Spleen (tissue), 11 donors: ENCODE measurements around the gene ZNF473. TPM values are rescaled to one million over a fixed set of nuclear protein-coding genes. Genes with fewer than 3 reads are reported as not detected.

Experiments used
- DNase-seq: peaks from one replicate; pipeline ENCODE4 v3.0.0-alpha.2; 2020
- H3K27ac ChIP-seq, 8 donors: fragments of 200-600 bp; sonication (generic) in 7 of 8; 1 replicate in 4 of 8; 2 replicates in 4 of 8; pipeline versions ENCODE4 v1.5.0 to v1.8.0; 2016 to 2021; ENCODE audit warnings: inconsistent platforms in 4 of 8, mild to moderate bottlenecking in 4 of 8, moderate library complexity in 1 of 8
- H3K27me3 ChIP-seq, 7 donors: fragments of 200-600 bp; sonication (generic) in 6 of 7; replicated peaks in 1 of 7; 1 replicate in 4 of 7; 2 replicates in 3 of 7; pipeline versions ENCODE4 v1.5.0 to v1.8.0; 2016 to 2021; ENCODE audit warnings: inconsistent platforms in 3 of 7, mild to moderate bottlenecking in 1 of 7
- H3K36me3 ChIP-seq, 6 donors: fragments of 200-600 bp; sonication (generic) in 5 of 6; 1 replicate in 4 of 6; 2 replicates in 2 of 6; pipeline versions ENCODE4 v1.5.0 to v1.8.0; 2016 to 2021; ENCODE audit warnings: inconsistent platforms in 2 of 6
- H3K4me1 ChIP-seq, 6 donors: fragments of 200-600 bp; sonication (generic) in 5 of 6; 1 replicate in 3 of 6; 2 replicates in 3 of 6; pipeline versions ENCODE4 v1.5.0 to v1.8.0; 2016 to 2021; ENCODE audit warnings: inconsistent platforms in 3 of 6
- H3K4me3 ChIP-seq, 8 donors: fragments of 200-600 bp; sonication (generic) in 7 of 8; 1 replicate in 4 of 8; 2 replicates in 4 of 8; pipeline versions ENCODE4 v1.5.0 to v1.8.0; 2016 to 2021; ENCODE audit warnings: inconsistent platforms in 4 of 8, mild to moderate bottlenecking in 4 of 8, moderate library complexity in 2 of 8
- H3K9me3 ChIP-seq, 8 donors: fragments of 200-600 bp; sonication (generic) in 7 of 8; 1 replicate in 4 of 8; 2 replicates in 4 of 8; pipeline versions ENCODE4 v1.5.0 to v1.8.0; 2016 to 2021; ENCODE audit warnings: inconsistent platforms in 4 of 8
- POLR2A ChIP-seq, 3 donors: fragments of 450-650 bp; IDR thresholded peaks; one replicate each; pipeline ENCODE4 v1.5.1; 2017; ENCODE audit warnings: antibody characterized with exemption in 3 of 3, mild to moderate bottlenecking in 1 of 3
- POLR2AphosphoS5 ChIP-seq, 3 donors: sonication (generic); formaldehyde crosslinking; IDR thresholded peaks; one replicate each; pipeline ENCODE4 v1.5.1; 2017; ENCODE audit warnings: antibody characterized with exemption in 3 of 3
- WGBS, 5 donors: extraction: QIAGEN DNeasy Blood & Tissue Kit in 3 of 5; methylation state at CpG; one replicate each; pipeline versions ENCODE4 v1.1.5 to v1.1.7; 2013 to 2018; 5-methylcytosine and 5-hydroxymethylcytosine counted together
- intact Hi-C: fragments of 100-400 bp; cut with DNase I; formaldehyde crosslinking; loops from one replicate; pipeline ENCODE4 v1.15.0; 2023; ENCODE audit warnings: low total_unique reads
- polyA plus RNA-seq, 3 donors: library from polyadenylated mRNA; stranded (reverse); fragments of 200-250 nt; gene quantifications; one replicate each; pipeline ENCODE4 v1.2.1, GENCODE V29; 2013
- total RNA-seq, 7 donors: library from RNA; depleted of rRNA in 3 of 7; stranded (reverse); fragments of >200 nt in 3 of 7; fragmentation: NEBNext Ultra II Directional in 4 of 7; extraction: Animal tissue kit (Norgen Biotek cat#: 25700) in 4 of 7; gene quantifications; one replicate each; pipeline versions ENCODE4 v1.1.0 to v1.2.1, GENCODE V29; 2016 to 2021
- TF ChIP-seq, protein P1 (sequence below), 11 experiments: fragments of 200-600 bp in 7 of 11; fragments of 450-650 bp in 4 of 11; sonication (generic) in 4 of 11; IDR thresholded peaks in 8 of 11; conservative IDR thresholded peaks in 3 of 11; 1 replicate in 7 of 11; 2 replicates in 4 of 11; pipeline versions ENCODE4 v1.4.0 to v1.8.0; 2016 to 2021; ENCODE audit warnings: antibody characterized with exemption in 11 of 11, inconsistent platforms in 4 of 11, mild to moderate bottlenecking in 1 of 11
- donor health status: healthy with polysubstance abuse.
- donor health status: DM: no; HTN: no; CAD: no; lungs with moderate emphysema.
- donor health status: DM: no; HTN: no; CAD: no.
- donor health status: Bipolar disorder and iron deficiency.
- donor health status: healthy.
- donor health status: DM: no; HTN: no; CAD: no.
- donor health status: DM: yes; HTN: yes; CAD: no.

ZNF473 gene
- total and polyA plus RNA-seq, 10 donors: 2.4 to 24.2 (median 17.0) TPM

DNA sequence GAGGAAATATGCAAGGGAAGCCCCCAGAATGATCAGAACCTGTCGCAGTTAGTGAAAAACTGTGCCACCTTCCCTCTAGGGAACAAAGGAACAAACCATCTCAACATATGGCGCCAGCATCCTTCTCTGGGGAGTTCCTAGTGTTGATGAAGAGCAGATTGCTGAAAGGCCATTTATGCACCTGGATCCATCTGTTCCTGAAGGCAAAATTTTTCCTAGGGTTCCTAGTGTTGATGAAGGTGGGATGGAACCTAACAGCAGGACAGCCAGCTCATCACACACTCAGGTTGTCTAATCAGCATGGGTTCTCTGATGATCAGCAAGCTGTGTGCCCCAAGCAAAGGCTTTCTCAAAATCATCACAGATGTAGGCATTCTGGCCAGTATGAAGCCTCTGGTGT, 32.6 kb downstream of the ZNF473 start:
- H3K4me1 ChIP-seq: no peaks in the 10 kb centered on the region
- no peak overlapping the region for H3K4me3 ChIP-seq
- peaks cover 7 to 46% (median 33%) of the 10 kb centered on the region in 8 donors for H3K9me3 ChIP-seq
- intact Hi-C loops: no loop called here
- WGBS, 5 donors: 80 to 90% (median 82%) methylated on average over 2 of the region's 2 CpGs
- no peaks in the 10 kb centered on the region for H3K36me3 ChIP-seq
- H3K27ac ChIP-seq: no peak overlapping the region
- TF ChIP-seq POLR2A (IDR thresholded peaks at IDR 0.05) (no peak), POLR2AphosphoS5 (IDR thresholded peaks at IDR 0.05) (no peak)
- TF ChIP-seq, protein P1, sequence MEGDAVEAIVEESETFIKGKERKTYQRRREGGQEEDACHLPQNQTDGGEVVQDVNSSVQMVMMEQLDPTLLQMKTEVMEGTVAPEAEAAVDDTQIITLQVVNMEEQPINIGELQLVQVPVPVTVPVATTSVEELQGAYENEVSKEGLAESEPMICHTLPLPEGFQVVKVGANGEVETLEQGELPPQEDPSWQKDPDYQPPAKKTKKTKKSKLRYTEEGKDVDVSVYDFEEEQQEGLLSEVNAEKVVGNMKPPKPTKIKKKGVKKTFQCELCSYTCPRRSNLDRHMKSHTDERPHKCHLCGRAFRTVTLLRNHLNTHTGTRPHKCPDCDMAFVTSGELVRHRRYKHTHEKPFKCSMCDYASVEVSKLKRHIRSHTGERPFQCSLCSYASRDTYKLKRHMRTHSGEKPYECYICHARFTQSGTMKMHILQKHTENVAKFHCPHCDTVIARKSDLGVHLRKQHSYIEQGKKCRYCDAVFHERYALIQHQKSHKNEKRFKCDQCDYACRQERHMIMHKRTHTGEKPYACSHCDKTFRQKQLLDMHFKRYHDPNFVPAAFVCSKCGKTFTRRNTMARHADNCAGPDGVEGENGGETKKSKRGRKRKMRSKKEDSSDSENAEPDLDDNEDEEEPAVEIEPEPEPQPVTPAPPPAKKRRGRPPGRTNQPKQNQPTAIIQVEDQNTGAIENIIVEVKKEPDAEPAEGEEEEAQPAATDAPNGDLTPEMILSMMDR (IDR thresholded peaks at IDR 0.05 in 8 of 11, conservative IDR thresholded peaks at IDR 0.05 in 3 of 11): no peak
- no peaks in the 10 kb centered on the region for H3K27me3 ChIP-seq
- DNase-seq: no peak

DNA sequence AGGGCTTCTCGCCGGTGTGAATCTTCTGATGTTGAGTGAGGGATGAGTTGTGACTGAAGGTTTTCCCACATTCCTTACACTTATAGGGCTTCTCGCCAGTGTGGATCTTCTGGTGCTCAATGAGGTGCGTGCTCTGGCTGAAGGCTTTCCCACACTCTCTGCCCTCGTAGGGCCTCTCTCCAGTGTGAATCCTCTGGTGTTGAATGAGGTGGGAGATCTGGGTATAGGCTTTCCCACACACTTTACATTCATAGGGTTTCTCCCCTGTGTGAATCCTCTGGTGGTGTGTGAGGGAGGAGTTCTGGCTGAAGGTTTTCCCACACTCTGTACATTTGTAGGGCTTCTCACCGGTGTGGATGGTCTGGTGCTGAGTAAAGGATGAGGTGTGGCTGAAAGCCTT, 33.2 kb downstream of the ZNF473 start:
- H3K9me3 ChIP-seq: peaks cover 7 to 46% (median 33%) of the 10 kb centered on the region in 8 donors
- no peak overlapping the region for H3K27ac ChIP-seq
- H3K4me1 ChIP-seq: no peaks in the 10 kb centered on the region
- no peak for TF ChIP-seq POLR2AphosphoS5 (IDR thresholded peaks at IDR 0.05)
- TF ChIP-seq, protein P1 (IDR thresholded peaks at IDR 0.05 in 8 of 11, conservative IDR thresholded peaks at IDR 0.05 in 3 of 11): no peak
- TF ChIP-seq POLR2A (IDR thresholded peaks at IDR 0.05): no peak
- intact Hi-C loops: no loop called here
- WGBS, 5 donors: 75 to 92% (median 84%) methylated on average over 6 of the region's 6 CpGs
- H3K27me3 ChIP-seq: no peaks in the 10 kb centered on the region
- H3K36me3 ChIP-seq: no peaks in the 10 kb centered on the region
- no peak for DNase-seq
- H3K4me3 ChIP-seq: no peak overlapping the region

DNA sequence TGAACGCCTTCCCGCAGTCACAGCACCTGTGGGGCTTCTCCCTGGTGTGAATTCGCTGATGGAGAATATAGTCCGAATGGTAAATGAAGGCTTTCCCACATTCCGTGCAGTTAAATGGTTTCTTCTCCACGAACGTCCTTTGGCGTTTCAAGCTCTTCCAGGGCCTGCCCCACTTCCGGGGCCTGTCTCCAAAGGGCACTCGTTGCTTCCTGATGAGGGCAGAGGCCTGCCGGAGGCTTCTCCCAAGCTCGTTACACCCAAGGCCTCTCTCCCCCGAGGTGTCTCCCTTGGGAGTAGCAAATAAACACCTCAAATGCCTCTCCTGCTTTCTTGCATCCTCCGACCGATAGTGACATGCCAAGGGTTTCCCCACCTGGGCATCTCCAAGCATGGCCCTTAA, 34.3 kb downstream of the ZNF473 start:
- H3K36me3 ChIP-seq: no peaks in the 10 kb centered on the region
- DNase-seq: no peak
- WGBS, 5 donors: 82 to 87% (median 84%) methylated on average over 15 of the region's 15 CpGs
- no peak overlapping the region for H3K4me3 ChIP-seq
- peaks cover 0 to under 1% (median 0%) of the 10 kb centered on the region in 7 donors for H3K27me3 ChIP-seq
- H3K27ac ChIP-seq: no peak overlapping the region
- intact Hi-C loops: no loop called here
- peaks cover 7 to 41% (median 33%) of the 10 kb centered on the region in 8 donors for H3K9me3 ChIP-seq
- H3K4me1 ChIP-seq: no peaks in the 10 kb centered on the region
- no peak for TF ChIP-seq POLR2AphosphoS5 (IDR thresholded peaks at IDR 0.05)
- TF ChIP-seq, protein P1 (IDR thresholded peaks at IDR 0.05 in 8 of 11, conservative IDR thresholded peaks at IDR 0.05 in 3 of 11): no peak
- TF ChIP-seq POLR2A (IDR thresholded peaks at IDR 0.05): no peak

DNA sequence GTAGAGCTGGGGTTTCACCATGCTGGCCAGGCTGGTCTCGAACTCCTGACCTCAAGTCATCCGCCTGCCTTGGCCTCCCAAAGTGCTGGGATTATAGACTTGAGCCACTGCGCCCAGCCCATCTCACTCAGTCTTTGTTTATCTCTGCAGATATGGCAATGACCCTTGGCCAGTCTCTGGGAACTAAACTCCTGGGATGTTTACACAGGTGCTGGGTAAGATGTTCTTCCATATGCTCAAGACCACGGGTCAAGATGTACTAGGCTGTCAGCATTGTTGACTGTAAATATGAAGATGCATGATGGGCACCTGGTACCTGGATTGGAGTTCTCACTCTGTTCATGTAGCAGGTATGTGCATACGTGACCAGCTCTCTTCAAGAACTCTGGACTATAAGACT, 35.8 kb downstream of the ZNF473 start:
- WGBS, 5 donors: 77 to 87% (median 79%) methylated on average over 5 of the region's 5 CpGs
- Histone ChIP-seq H3K27ac (no peak overlapping the region), H3K9me3 (peaks cover 7 to 41% (median 33%) of the 10 kb centered on the region in 8 donors), H3K36me3 (no peaks in the 10 kb centered on the region), H3K4me1 (no peaks in the 10 kb centered on the region), H3K4me3 (no peak overlapping the region), H3K27me3 (peaks cover 0 to 8% (median 0%) of the 10 kb centered on the region in 7 donors)
- intact Hi-C loops: no loop called here
- TF ChIP-seq, protein P1 (IDR thresholded peaks at IDR 0.05 in 8 of 11, conservative IDR thresholded peaks at IDR 0.05 in 3 of 11): no peak
- TF ChIP-seq POLR2A (IDR thresholded peaks at IDR 0.05) (no peak), POLR2AphosphoS5 (IDR thresholded peaks at IDR 0.05) (no peak)
- no peak for DNase-seq
